Measurements from ENCODE around the gene UBASH3B.

UBASH3B gene

DNA sequence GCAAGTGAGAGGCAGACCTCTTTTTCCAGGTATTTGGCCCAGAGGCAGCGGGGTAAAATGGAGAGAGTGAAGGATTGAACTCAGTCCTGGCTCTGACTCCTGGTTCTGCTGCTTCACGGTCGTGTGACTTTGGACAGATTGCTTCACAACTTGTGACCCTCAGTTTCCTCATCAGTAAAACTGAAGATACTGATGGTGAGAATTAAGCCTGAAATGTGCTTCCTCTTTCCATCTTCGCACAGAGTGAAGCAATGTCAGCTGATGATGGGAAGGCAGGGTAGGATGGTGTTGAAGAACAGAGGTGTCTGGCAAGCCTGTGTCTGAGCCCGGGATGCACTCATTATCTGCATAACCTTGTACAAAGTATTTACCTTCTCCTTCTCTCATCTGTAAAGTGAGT is 59.0 kb downstream of the UBASH3B start:
- Histone ChIP-seq H3K4me3 (ENCODE audit: low read length) (no peak overlapping the region), H3K36me3 (ENCODE audit: control insufficient read depth, low read depth, low read length) (no peaks in the 10 kb centered on the region), H3K9ac (ENCODE audit: low read length) (no peak overlapping the region)

DNA sequence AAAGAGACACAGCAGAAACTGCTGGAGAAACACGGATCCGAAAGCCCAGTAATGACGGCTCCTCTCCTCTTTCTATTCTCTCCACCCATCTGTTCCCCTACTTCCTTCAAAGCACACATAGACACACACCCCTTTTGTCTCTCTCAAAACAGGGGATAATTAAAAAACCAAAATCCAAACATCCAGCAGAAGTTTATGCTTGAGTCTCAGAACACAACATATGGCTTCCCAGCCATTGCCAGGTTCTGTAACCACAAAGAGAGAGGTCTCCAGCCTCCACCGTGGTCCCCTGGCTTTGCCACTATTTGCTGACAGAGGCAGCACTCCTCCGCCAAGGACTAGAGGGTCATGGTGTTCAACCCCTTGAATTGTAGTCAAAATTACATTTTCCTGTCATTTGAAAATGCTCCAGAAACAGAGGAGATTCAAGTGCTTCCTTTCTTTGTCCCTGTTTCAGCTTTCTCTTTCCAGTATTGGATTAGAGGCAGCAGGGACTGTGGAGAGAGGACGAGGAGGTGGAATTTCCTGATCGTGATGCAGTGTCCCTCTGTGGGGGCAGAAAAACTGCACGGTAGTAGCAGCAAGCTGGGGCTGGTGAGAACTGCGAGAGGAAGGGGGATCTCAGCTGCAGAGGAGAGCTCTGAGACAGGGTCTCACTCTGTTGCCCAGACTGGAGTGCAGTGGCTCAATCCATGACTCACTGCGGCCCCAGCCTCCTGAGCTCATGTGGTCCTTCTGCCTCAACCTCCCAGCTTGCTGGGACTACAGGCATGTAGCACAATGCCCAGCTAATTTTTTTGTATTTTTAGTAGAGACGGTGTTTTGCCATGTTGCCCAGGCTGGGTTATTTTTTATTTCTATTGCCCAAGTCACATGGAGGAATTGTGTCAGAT is 60.3 kb downstream of the UBASH3B start:
- Histone ChIP-seq H3K4me3 (ENCODE audit: low read length) (no peak overlapping the region), H3K9me3 (ENCODE audit: control insufficient read depth, low read depth, low read length) (no peaks in the 10 kb centered on the region), H3K9ac (ENCODE audit: low read length) (no peak overlapping the region), H3K4me1 (ENCODE audit: control insufficient read depth, low read depth, low read length) (no peaks in the 10 kb centered on the region), H3K27me3 (ENCODE audit: control insufficient read depth, insufficient read depth, low read length) (no peaks in the 10 kb centered on the region), H3K36me3 (ENCODE audit: control insufficient read depth, low read depth, low read length) (no peaks in the 10 kb centered on the region), H3K27ac (ENCODE audit: low read length) (no peak overlapping the region)

More for the DNA sequence above, 59.0 kb downstream of the UBASH3B start:
- no peaks in the 10 kb centered on the region for H3K4me1 ChIP-seq (ENCODE audit: control insufficient read depth, low read depth, low read length)
- H3K27ac ChIP-seq (ENCODE audit: low read length) = no peak overlapping the region
- H3K9me3 ChIP-seq (ENCODE audit: control insufficient read depth, low read depth, low read length) = no peaks in the 10 kb centered on the region
- no peaks in the 10 kb centered on the region for H3K27me3 ChIP-seq (ENCODE audit: control insufficient read depth, insufficient read depth, low read length)

GRCh38 chr11:122717264-122717867 is 61.8 kb downstream of the UBASH3B start:
- Histone ChIP-seq H3K4me1 (ENCODE audit: control insufficient read depth, low read depth, low read length) (no peaks in the 10 kb centered on the region), H3K27ac (ENCODE audit: low read length) (no peak overlapping the region), H3K9me3 (ENCODE audit: control insufficient read depth, low read depth, low read length) (no peaks in the 10 kb centered on the region), H3K9ac (ENCODE audit: low read length) (no peak overlapping the region), H3K4me3 (ENCODE audit: low read length) (no peak overlapping the region), H3K27me3 (ENCODE audit: control insufficient read depth, insufficient read depth, low read length) (no peaks in the 10 kb centered on the region), H3K36me3 (ENCODE audit: control insufficient read depth, low read depth, low read length) (no peaks in the 10 kb centered on the region)

DNA sequence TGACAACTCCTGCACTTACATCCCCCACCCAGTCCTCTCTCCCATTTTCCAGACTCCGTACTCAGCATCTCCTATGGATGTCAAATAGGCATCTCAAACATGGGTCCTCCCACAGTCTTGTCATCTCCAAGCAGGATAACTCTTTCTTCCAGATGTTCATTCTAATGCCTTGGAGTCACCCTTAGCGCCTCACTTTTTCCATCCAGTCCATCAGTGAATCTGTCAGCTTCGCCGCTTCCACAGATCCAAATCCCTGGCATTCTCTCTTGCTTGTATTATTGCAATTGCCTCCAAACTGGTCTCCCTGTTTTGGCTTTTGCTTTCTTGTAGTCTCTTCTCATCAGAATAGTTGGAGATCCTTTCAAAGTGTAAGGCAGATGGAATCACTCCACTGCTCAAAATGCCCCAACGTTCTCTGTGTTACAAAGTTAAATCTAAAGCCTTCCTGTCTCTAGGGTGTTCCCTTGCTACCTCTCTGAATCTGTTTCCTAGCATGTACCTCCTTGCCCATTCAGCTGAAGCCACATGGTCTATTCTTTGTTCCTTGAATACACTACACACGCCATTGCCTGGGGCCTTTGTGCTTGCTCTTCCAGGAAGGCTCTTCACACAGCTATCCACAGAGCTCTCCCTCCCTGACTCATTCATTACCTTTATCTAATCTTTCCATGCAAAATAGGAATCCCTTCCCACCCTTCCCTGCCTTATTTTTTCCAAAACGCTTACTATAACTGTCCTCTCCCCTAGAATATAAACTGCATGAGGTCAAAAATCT is 64.8 kb downstream of the UBASH3B start:
- no peak overlapping the region for H3K27ac ChIP-seq (ENCODE audit: low read length)
- H3K36me3 ChIP-seq (ENCODE audit: control insufficient read depth, low read depth, low read length) = no peaks in the 10 kb centered on the region
- H3K9me3 ChIP-seq (ENCODE audit: control insufficient read depth, low read depth, low read length) = no peaks in the 10 kb centered on the region
- H3K4me3 ChIP-seq (ENCODE audit: low read length) = no peak overlapping the region
- H3K9ac ChIP-seq (ENCODE audit: low read length) = no peak overlapping the region
- peaks cover 8% of the 10 kb centered on the region for H3K4me1 ChIP-seq (ENCODE audit: control insufficient read depth, low read depth, low read length)
- no peaks in the 10 kb centered on the region for H3K27me3 ChIP-seq (ENCODE audit: control insufficient read depth, insufficient read depth, low read length)

GRCh38 chr11:122721201-122721963 is 65.9 kb downstream of the UBASH3B start:
- no peaks in the 10 kb centered on the region for H3K36me3 ChIP-seq (ENCODE audit: control insufficient read depth, low read depth, low read length)
- no peaks in the 10 kb centered on the region for H3K9me3 ChIP-seq (ENCODE audit: control insufficient read depth, low read depth, low read length)
- H3K4me1 ChIP-seq (ENCODE audit: control insufficient read depth, low read depth, low read length) = peaks cover 8% of the 10 kb centered on the region
- H3K27ac ChIP-seq (ENCODE audit: low read length) = no peak overlapping the region
- H3K27me3 ChIP-seq (ENCODE audit: control insufficient read depth, insufficient read depth, low read length) = no peaks in the 10 kb centered on the region
- H3K9ac ChIP-seq (ENCODE audit: low read length) = no peak overlapping the region
- no peak overlapping the region for H3K4me3 ChIP-seq (ENCODE audit: low read length)

DNA sequence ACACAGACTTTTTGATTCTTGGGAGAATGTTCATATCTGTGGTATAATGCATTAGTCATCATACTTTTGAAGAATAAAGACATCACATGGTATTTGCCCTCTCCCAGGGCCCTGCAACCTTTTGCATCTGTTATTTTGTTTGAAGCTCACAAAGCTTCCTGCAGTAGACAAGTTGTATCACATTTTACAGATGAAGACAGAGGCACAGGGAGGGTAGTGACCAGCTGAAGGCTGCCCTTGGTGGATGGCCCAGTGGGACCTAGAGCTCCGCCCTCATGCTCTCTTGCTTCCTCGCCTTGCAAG is 66.4 kb downstream of the UBASH3B start:
- Histone ChIP-seq H3K4me1 (ENCODE audit: control insufficient read depth, low read depth, low read length) (peaks cover 8% of the 10 kb centered on the region), H3K9ac (ENCODE audit: low read length) (no peak overlapping the region), H3K27ac (ENCODE audit: low read length) (no peak overlapping the region)

GRCh38 chr11:122723106-122723505 is 67.6 kb downstream of the UBASH3B start:
- H3K27me3 ChIP-seq (ENCODE audit: control insufficient read depth, insufficient read depth, low read length) = no peaks in the 10 kb centered on the region
- H3K9me3 ChIP-seq (ENCODE audit: control insufficient read depth, low read depth, low read length) = no peaks in the 10 kb centered on the region
- no peak overlapping the region for H3K27ac ChIP-seq (ENCODE audit: low read length)
- no peak overlapping the region for H3K4me3 ChIP-seq (ENCODE audit: low read length)
- H3K9ac ChIP-seq (ENCODE audit: low read length) = no peak overlapping the region
- no peaks in the 10 kb centered on the region for H3K36me3 ChIP-seq (ENCODE audit: control insufficient read depth, low read depth, low read length)
- peaks cover 13% of the 10 kb centered on the region for H3K4me1 ChIP-seq (ENCODE audit: control insufficient read depth, low read depth, low read length)

More for the DNA sequence above, 66.4 kb downstream of the UBASH3B start:
- no peaks in the 10 kb centered on the region for H3K9me3 ChIP-seq (ENCODE audit: control insufficient read depth, low read depth, low read length)
- H3K4me3 ChIP-seq (ENCODE audit: low read length) = no peak overlapping the region
- no peaks in the 10 kb centered on the region for H3K36me3 ChIP-seq (ENCODE audit: control insufficient read depth, low read depth, low read length)
- H3K27me3 ChIP-seq (ENCODE audit: control insufficient read depth, insufficient read depth, low read length) = no peaks in the 10 kb centered on the region

DNA sequence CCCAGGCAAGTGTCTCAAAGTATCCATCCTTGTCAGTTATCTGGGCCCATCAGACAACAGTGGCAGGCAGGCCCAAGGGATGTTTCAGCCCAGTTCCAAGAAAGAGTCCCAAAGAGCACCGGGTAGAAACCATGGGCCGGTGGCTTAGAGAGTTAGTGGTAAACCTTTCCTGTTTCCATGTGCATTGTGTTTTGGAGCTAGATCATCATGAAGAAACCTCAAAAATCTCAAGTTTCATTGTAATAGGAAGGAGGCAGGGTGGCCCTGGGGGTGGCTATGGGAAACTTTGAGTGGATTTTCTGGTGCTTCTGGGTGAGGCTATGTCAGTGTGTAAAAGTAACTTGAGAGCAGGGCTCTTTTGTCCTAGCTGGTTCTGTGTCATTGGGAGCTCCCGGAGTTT is 68.1 kb downstream of the UBASH3B start:
- H3K9ac ChIP-seq (ENCODE audit: low read length) = no peak overlapping the region
- peaks cover 13% of the 10 kb centered on the region for H3K4me1 ChIP-seq (ENCODE audit: control insufficient read depth, low read depth, low read length)
- no peak overlapping the region for H3K4me3 ChIP-seq (ENCODE audit: low read length)
- H3K9me3 ChIP-seq (ENCODE audit: control insufficient read depth, low read depth, low read length) = no peaks in the 10 kb centered on the region
- no peaks in the 10 kb centered on the region for H3K36me3 ChIP-seq (ENCODE audit: control insufficient read depth, low read depth, low read length)
- H3K27ac ChIP-seq (ENCODE audit: low read length) = no peak overlapping the region
- H3K27me3 ChIP-seq (ENCODE audit: control insufficient read depth, insufficient read depth, low read length) = no peaks in the 10 kb centered on the region

DNA sequence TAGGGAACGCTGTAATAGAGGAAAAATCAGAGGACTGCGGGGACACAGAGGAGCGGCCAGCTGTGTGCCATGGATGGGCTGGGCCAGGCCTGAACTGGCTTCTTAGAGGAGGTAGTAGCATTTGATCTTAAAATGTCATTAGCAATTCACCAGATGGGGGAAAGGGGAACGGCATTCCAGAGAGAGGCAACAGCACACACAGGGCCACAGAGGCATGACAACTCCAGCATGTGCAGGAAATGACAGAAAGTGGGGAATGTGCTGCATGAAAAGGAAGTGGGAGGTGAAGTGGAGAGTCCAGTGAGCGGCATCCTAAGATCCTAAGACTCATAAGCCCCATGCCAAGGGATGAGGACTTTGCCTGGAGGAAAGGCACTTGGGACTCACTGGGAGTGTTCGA is 69.0 kb downstream of the UBASH3B start:
- Histone ChIP-seq H3K4me1 (ENCODE audit: control insufficient read depth, low read depth, low read length) (peaks cover 13% of the 10 kb centered on the region), H3K27ac (ENCODE audit: low read length) (no peak overlapping the region), H3K9me3 (ENCODE audit: control insufficient read depth, low read depth, low read length) (no peaks in the 10 kb centered on the region), H3K4me3 (ENCODE audit: low read length) (no peak overlapping the region), H3K36me3 (ENCODE audit: control insufficient read depth, low read depth, low read length) (no peaks in the 10 kb centered on the region), H3K27me3 (ENCODE audit: control insufficient read depth, insufficient read depth, low read length) (no peaks in the 10 kb centered on the region), H3K9ac (ENCODE audit: low read length) (no peak overlapping the region)

GRCh38 chr11:122726028-122726427 is 70.5 kb downstream of the UBASH3B start:
- no peak overlapping the region for H3K9ac ChIP-seq (ENCODE audit: low read length)
- H3K36me3 ChIP-seq (ENCODE audit: control insufficient read depth, low read depth, low read length) = no peaks in the 10 kb centered on the region
- H3K9me3 ChIP-seq (ENCODE audit: control insufficient read depth, low read depth, low read length) = no peaks in the 10 kb centered on the region
- H3K4me1 ChIP-seq (ENCODE audit: control insufficient read depth, low read depth, low read length) = peaks cover 13% of the 10 kb centered on the region
- H3K4me3 ChIP-seq (ENCODE audit: low read length) = no peak overlapping the region
- H3K27ac ChIP-seq (ENCODE audit: low read length) = no peak overlapping the region
- H3K27me3 ChIP-seq (ENCODE audit: control insufficient read depth, insufficient read depth, low read length) = no peaks in the 10 kb centered on the region

Data from iPS-18a (cell line).